SIG-M5 treated with dmso at 0.1 percent for 504 hours (cell line): ENCODE data around the gene NIBAN1.
A peak's percentile ranks its signal among the peaks of the same experiment; 100 is the strongest.

ENCODE experiments used
- DNase-seq: peaks from one replicate; lab custom pipeline; 2025; ENCODE audit not compliant: unreplicated experiment; lab: John Stamatoyannopoulos, UW

The NIBAN1 gene

GRCh38 chr1:184947497-184948256 is 26.6 kb downstream of the NIBAN1 start:
- no peak for DNase-seq

GRCh38 chr1:184945678-184946412 is 28.5 kb downstream of the NIBAN1 start:
- DNase-seq, result peak; percentile 90

GRCh38 chr1:184945029-184945428 is 29.3 kb downstream of the NIBAN1 start:
- DNase-seq, result peak; percentile 71

GRCh38 chr1:184943998-184944397 is 30.3 kb downstream of the NIBAN1 start:
- no peak for DNase-seq

GRCh38 chr1:184941735-184942134 is 32.6 kb downstream of the NIBAN1 start:
- DNase-seq, result no peak

GRCh38 chr1:184941410-184941733 is 32.9 kb downstream of the NIBAN1 start:
- DNase-seq, result no peak

GRCh38 chr1:184940694-184941409 is 33.5 kb downstream of the NIBAN1 start:
- no peak for DNase-seq

- no peak for DNase-seq
These were observed 34.1 kb downstream of the NIBAN1 start for GRCh38 chr1:184940226-184940625.

- no peak for DNase-seq
These were observed 36.6 kb downstream of the NIBAN1 start for GRCh38 chr1:184937729-184938128.

GRCh38 chr1:184935920-184936798 is 38.1 kb downstream of the NIBAN1 start:
- no peak for DNase-seq

GRCh38 chr1:184933944-184934343 is 40.4 kb downstream of the NIBAN1 start:
- no peak for DNase-seq

- no peak for DNase-seq
These were observed 42.0 kb downstream of the NIBAN1 start for GRCh38 chr1:184932319-184932718.

- DNase-seq, result no peak
These were observed 42.7 kb downstream of the NIBAN1 start for GRCh38 chr1:184931566-184931965.

GRCh38 chr1:184930645-184931044 is 43.7 kb downstream of the NIBAN1 start:
- DNase-seq, result no peak

- no peak for DNase-seq
These were observed 44.1 kb downstream of the NIBAN1 start for GRCh38 chr1:184930232-184930631.

GRCh38 chr1:184929711-184930202 is 44.6 kb downstream of the NIBAN1 start:
- DNase-seq, result peak; percentile 65

- no peak for DNase-seq
These were observed 45.9 kb downstream of the NIBAN1 start for GRCh38 chr1:184928394-184928793.
